ENCODE measurements around the gene NMD3. TPM values are rescaled to one million over a fixed set of nuclear protein-coding genes. Genes with fewer than 3 reads are reported as not detected.

NMD3 gene
- total and polyA plus RNA-seq, 2 of the 13 experiments (the other 11 are each of a cell fraction or from before 2014, with no cell fraction given), result 44.2 to 55.2 TPM

GRCh38 chr3:161208931-161209330, 12.2 kb upstream of the NMD3 start:
- no peak for FAIRE-seq
- Histone ChIP-seq H3K27ac (ENCODE audit: extremely low read length, insufficient read depth, low read length) (no peak overlapping the region), H3K9ac (ENCODE audit: insufficient read depth, low read depth, low read length) (no peak overlapping the region), H3K27me3 (ENCODE audit: control insufficient read depth in 1 of 2, insufficient read depth in 2 of 2, low read length in 2 of 2) (peaks cover 0 to 4% of the 10 kb centered on the region in 2 experiments; a peak in 1 of 5 replicates), H3K4me2 (ENCODE audit: low read depth, low read length) (no peak overlapping the region), H3K9me3 (ENCODE audit: low read length) (no peaks in the 10 kb centered on the region), H2AFZ (ENCODE audit: low read length) (no peak overlapping the region), H4K20me1 (ENCODE audit: insufficient read depth, low read length) (no peaks in the 10 kb centered on the region), H3K4me1 (ENCODE audit: insufficient read depth, low read length) (no peaks in the 10 kb centered on the region), H3K36me3 (replicated peaks in 1 of 2; ENCODE audit: control insufficient read depth in 1 of 2, insufficient read depth in 2 of 2, low read length in 2 of 2) (no peaks in the 10 kb centered on the region), H3K4me3 (replicated peaks in 1 of 3; ENCODE audit: insufficient read depth in 1 of 3, low read depth in 2 of 3, low read length in 3 of 3) (no peak overlapping the region), H3K79me2 (ENCODE audit: insufficient read depth, low read length) (no peaks in the 10 kb centered on the region)
- WGBS (ENCODE audit: low lambda C conversion rate), result 28% methylated on average over 4 of the region's 4 CpGs
- ChIA-PET CTCF (ENCODE audit: low intra/inter-chr PET ratio, low total read pairs) (no interaction called here), POLR2A (no interaction called here)
- intact Hi-C loops (cut with micrococcal nuclease; ENCODE audit: unreplicated experiment) (loop anchor here (10.0 kb wide), 1 partner anchor 114 kb away; no protein-coding TSS in a partner anchor), in situ Hi-C loops (cut with HindIII; ENCODE audit: extremely low pct_ligation_motif_present, low pct_unique_long_range_greater_than_20kb) (no loop called here)
- ATAC-seq, result peak; percentile 68
- no peak for DNase-seq (ENCODE audit: low spot score)
- BruUV-seq (replicated peaks), result no TSS peak
- TF ChIP-seq ZFP36L1 (CRISPR knock-in tag; IDR thresholded peaks at IDR 0.05) (no peak), FOXA3 (CRISPR knock-in tag; IDR thresholded peaks at IDR 0.05) (no peak), ZNF777 (CRISPR knock-in tag; IDR thresholded peaks at IDR 0.05) (no peak), EEA1 (CRISPR knock-in tag; IDR thresholded peaks at IDR 0.05; ENCODE audit: borderline replicate concordance) (no peak), IRF9 (CRISPR knock-in tag; IDR thresholded peaks at IDR 0.05; ENCODE audit: borderline replicate concordance) (no peak), STAG1 (CRISPR knock-in tag; IDR thresholded peaks at IDR 0.05) (peak; percentile 29; the same call in 1 of the 2 replicates), TCF12 (IDR thresholded peaks at IDR 0.05) (no peak), TCF12 (CRISPR knock-in tag; IDR thresholded peaks at IDR 0.05) (no peak), HES4 (CRISPR knock-in tag; IDR thresholded peaks at IDR 0.05; ENCODE audit: borderline replicate concordance) (no peak), ZNF720 (CRISPR knock-in tag; IDR thresholded peaks at IDR 0.05) (no peak), ZNF331 (CRISPR knock-in tag; IDR thresholded peaks at IDR 0.05) (0 out of 2 replicates have a peak, but pooled peaks have one; percentile 53), DRAP1 (CRISPR knock-in tag; IDR thresholded peaks at IDR 0.05) (no peak), ZNF773 (CRISPR knock-in tag; IDR thresholded peaks at IDR 0.05; ENCODE audit: borderline replicate concordance) (no peak), ZBTB33 (CRISPR knock-in tag; IDR thresholded peaks at IDR 0.05) (no peak), YEATS4 (CRISPR knock-in tag; IDR thresholded peaks at IDR 0.05; ENCODE audit: borderline replicate concordance) (no peak), ELF4 (CRISPR knock-in tag; IDR thresholded peaks at IDR 0.05; ENCODE audit: borderline replicate concordance) (no peak), SMC3 (IDR thresholded peaks at IDR 0.05; ENCODE audit: low read length) (0 out of 2 replicates have a peak, but pooled peaks have one; percentile 5), CTCF (CRISPR knock-in tag; IDR thresholded peaks at IDR 0.05) (peak; percentile 41; the same call in 1 of the 2 replicates), TRAFD1 (CRISPR knock-in tag; IDR thresholded peaks at IDR 0.05; ENCODE audit: borderline replicate concordance) (no peak)
